Measurements from ENCODE around the gene MTR.

The MTR gene

DNA sequence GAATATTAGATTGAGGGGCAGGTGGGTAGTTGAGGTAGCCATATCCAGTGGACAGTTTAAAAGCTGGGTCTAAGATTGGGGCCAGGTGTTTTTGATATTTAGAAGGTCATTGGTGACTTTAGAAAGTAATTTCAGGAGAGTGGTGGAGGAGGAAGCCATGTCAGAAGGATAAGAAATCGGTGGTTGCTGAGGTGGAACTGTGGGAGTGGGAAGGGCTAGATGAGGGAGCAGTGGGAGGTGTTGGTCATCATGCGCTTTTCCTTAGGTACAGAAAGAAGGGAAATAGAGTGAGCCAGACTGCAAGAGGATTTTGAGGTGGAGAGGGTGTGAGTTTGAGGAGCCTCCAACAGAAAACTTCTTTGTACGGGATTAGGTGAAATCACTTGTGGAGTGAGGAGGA is 7.2 kb downstream of the MTR start:
- TF ChIP-seq, protein P1, sequence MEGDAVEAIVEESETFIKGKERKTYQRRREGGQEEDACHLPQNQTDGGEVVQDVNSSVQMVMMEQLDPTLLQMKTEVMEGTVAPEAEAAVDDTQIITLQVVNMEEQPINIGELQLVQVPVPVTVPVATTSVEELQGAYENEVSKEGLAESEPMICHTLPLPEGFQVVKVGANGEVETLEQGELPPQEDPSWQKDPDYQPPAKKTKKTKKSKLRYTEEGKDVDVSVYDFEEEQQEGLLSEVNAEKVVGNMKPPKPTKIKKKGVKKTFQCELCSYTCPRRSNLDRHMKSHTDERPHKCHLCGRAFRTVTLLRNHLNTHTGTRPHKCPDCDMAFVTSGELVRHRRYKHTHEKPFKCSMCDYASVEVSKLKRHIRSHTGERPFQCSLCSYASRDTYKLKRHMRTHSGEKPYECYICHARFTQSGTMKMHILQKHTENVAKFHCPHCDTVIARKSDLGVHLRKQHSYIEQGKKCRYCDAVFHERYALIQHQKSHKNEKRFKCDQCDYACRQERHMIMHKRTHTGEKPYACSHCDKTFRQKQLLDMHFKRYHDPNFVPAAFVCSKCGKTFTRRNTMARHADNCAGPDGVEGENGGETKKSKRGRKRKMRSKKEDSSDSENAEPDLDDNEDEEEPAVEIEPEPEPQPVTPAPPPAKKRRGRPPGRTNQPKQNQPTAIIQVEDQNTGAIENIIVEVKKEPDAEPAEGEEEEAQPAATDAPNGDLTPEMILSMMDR (IDR thresholded peaks at IDR 0.05; ENCODE audit: insufficient read depth, low read length, missing control alignments), result no peak
- H3K4me3 ChIP-seq (ENCODE audit: low read depth, low read length), result no peak overlapping the region
- ChIA-PET POLR2A (no interaction called here), CTCF (interaction anchor here (1.3 kb wide), 1 partner anchor 11 kb away, joined by 3 read pairs; no protein-coding TSS in a partner anchor)
- DNase-seq (ENCODE audit: low read depth, low spot score), result no peak

GRCh38 chr1:236806634-236807033 is 11.5 kb downstream of the MTR start:
- CTCF ChIA-PET, result no interaction called here
- no peak overlapping the region for H3K4me3 ChIP-seq (ENCODE audit: low read depth, low read length)
- POLR2A ChIA-PET, result no interaction called here
- TF ChIP-seq, protein P1 (IDR thresholded peaks at IDR 0.05; ENCODE audit: insufficient read depth, low read length, missing control alignments), result no peak
- DNase-seq (ENCODE audit: low read depth, low spot score), result no peak

- DNase-seq (ENCODE audit: low read depth, low spot score), result no peak
- POLR2A ChIA-PET, result no interaction called here
- no peak overlapping the region for H3K4me3 ChIP-seq (ENCODE audit: low read depth, low read length)
- CTCF ChIA-PET, result interaction anchor here (1.5 kb wide), 1 partner anchor 8 kb away, joined by 5 read pairs; no protein-coding TSS in a partner anchor
- TF ChIP-seq, protein P1 (IDR thresholded peaks at IDR 0.05; ENCODE audit: insufficient read depth, low read length, missing control alignments), result no peak
Observed at GRCh38 chr1:236808005-236808404, 12.9 kb downstream of the MTR start.

- no peak overlapping the region for H3K4me3 ChIP-seq (ENCODE audit: low read depth, low read length)
- POLR2A ChIA-PET, result interaction anchor here (0.7 kb wide), 1 partner anchor 1206 kb away, joined by 3 read pairs; no protein-coding TSS in a partner anchor
- no peak for DNase-seq (ENCODE audit: low read depth, low spot score)
- TF ChIP-seq, protein P1 (IDR thresholded peaks at IDR 0.05; ENCODE audit: insufficient read depth, low read length, missing control alignments), result no peak
- CTCF ChIA-PET, result interaction anchor here (1.5 kb wide), 1 partner anchor 8 kb away, joined by 5 read pairs; no protein-coding TSS in a partner anchor
Observed at GRCh38 chr1:236808564-236809130, 13.6 kb downstream of the MTR start.

- POLR2A ChIA-PET, result interaction anchor here (0.7 kb wide), 1 partner anchor 1206 kb away, joined by 3 read pairs; no protein-coding TSS in a partner anchor
- CTCF ChIA-PET, result interaction anchor here (1.5 kb wide), 1 partner anchor 9 kb away, joined by 5 read pairs; no protein-coding TSS in a partner anchor
- no peak for DNase-seq (ENCODE audit: low read depth, low spot score)
- TF ChIP-seq, protein P1 (IDR thresholded peaks at IDR 0.05; ENCODE audit: insufficient read depth, low read length, missing control alignments), result no peak
- no peak overlapping the region for H3K4me3 ChIP-seq (ENCODE audit: low read depth, low read length)
Observed at GRCh38 chr1:236809148-236809547, 14.1 kb downstream of the MTR start.

DNA sequence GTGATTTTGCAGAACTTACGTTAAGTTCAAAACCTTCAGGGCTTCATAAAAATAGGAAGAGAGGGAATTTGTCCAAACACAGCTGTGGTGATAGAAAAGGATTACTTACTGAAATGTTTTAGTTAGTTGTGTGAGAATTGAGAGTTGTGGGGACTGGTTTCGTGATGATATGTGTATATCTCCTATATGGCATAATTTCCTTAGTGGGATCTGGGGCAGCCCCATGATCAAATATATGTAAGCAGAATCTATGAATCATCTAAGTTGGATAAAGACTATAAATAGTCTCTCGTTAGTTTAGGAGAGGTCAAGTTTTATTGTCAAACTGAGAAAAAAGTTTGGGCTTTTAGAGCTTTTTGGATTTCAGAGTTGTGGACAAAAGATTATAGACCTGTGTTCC is 14.9 kb downstream of the MTR start:
- ChIA-PET CTCF (interaction anchor here (1.4 kb wide), 1 partner anchor 51 kb away, joined by 4 read pairs; no protein-coding TSS in a partner anchor), POLR2A (interaction anchor here (1.6 kb wide), 1 partner anchor 15 kb away, joined by 4 read pairs; the partner anchor contains the start of gene MTR)
- TF ChIP-seq, protein P1 (IDR thresholded peaks at IDR 0.05; ENCODE audit: insufficient read depth, low read length, missing control alignments), result no peak
- no peak overlapping the region for H3K4me3 ChIP-seq (ENCODE audit: low read depth, low read length)
- DNase-seq (ENCODE audit: low read depth, low spot score), result no peak
